ENCODE data around the gene VSTM4.

VSTM4 gene

GRCh38 chr10:49068672-49069217, 46.6 kb downstream of the VSTM4 start:
- DNase-seq: no peak

- peak; percentile 28 for DNase-seq
Measured at GRCh38 chr10:49068209-49068608, 47.1 kb downstream of the VSTM4 start.

- DNase-seq: peak; percentile 49
Measured at GRCh38 chr10:49066944-49067730, 48.2 kb downstream of the VSTM4 start.

- DNase-seq: no peak
Measured at GRCh38 chr10:49062229-49062628, 53.1 kb downstream of the VSTM4 start.

GRCh38 chr10:49061667-49062066, 53.7 kb downstream of the VSTM4 start:
- DNase-seq: no peak

- DNase-seq: peak; percentile 26
Measured at GRCh38 chr10:49058463-49059255, 56.7 kb downstream of the VSTM4 start.

- DNase-seq: peak; percentile 27
Measured at GRCh38 chr10:49057231-49057880, 58.0 kb downstream of the VSTM4 start.

GRCh38 chr10:49056356-49056755, 59.0 kb downstream of the VSTM4 start:
- DNase-seq: peak; percentile 50

GRCh38 chr10:49055221-49055849, 60.0 kb downstream of the VSTM4 start:
- DNase-seq: no peak

- DNase-seq: no peak
Measured at GRCh38 chr10:49054753-49055152, 60.6 kb downstream of the VSTM4 start.

- no peak for DNase-seq
Measured at GRCh38 chr10:49053998-49054692, 61.2 kb downstream of the VSTM4 start.

- peak; percentile 47 for DNase-seq
Measured at GRCh38 chr10:49053053-49053997, 62.0 kb downstream of the VSTM4 start.

GRCh38 chr10:49052069-49052468, 63.3 kb downstream of the VSTM4 start:
- no peak for DNase-seq

- DNase-seq: no peak
Measured at GRCh38 chr10:49050906-49051305, 64.4 kb downstream of the VSTM4 start.

- no peak for DNase-seq
Measured at GRCh38 chr10:49050366-49050765, 65.0 kb downstream of the VSTM4 start.

GRCh38 chr10:49049660-49050059, 65.7 kb downstream of the VSTM4 start:
- DNase-seq: no peak

- DNase-seq: no peak
Measured at GRCh38 chr10:49047128-49047639, 68.1 kb downstream of the VSTM4 start.

- DNase-seq: no peak
Measured at GRCh38 chr10:49044293-49045193, 70.8 kb downstream of the VSTM4 start.

GRCh38 chr10:49040601-49041000, 74.7 kb downstream of the VSTM4 start:
- DNase-seq: no peak

- DNase-seq: no peak
Measured at GRCh38 chr10:49039409-49039808, 75.9 kb downstream of the VSTM4 start.
